Activated CD8-positive, alpha-beta T cell treated with anti-CD3 and anti-CD28 coated beads for 36 hours (primary cell): ENCODE results near the gene PSME2. TPM values are rescaled to one million over a fixed set of nuclear protein-coding genes. Genes with fewer than 3 reads are reported as not detected.
A peak's percentile ranks its signal among the peaks of the same experiment; 100 is the strongest.

Experiments
- ATAC-seq: fragments of 200-7000 bp; cut with Tn5 transposase; one replicate; pipeline ENCODE4 v1.10.0; 2021; ENCODE audit warnings: mild to moderate bottlenecking, moderate library complexity
- CTCF ChIA-PET: fragments of 350-600 bp; sonication (Branson Sonifier 250); formaldehyde crosslinking; loops from one replicate; lab custom pipeline; 2021; ENCODE audit warnings: antibody characterized with exemption; lab: Charles Lee
- POLR2A ChIA-PET: fragments of 350-600 bp; sonication (Branson Sonifier 250); formaldehyde crosslinking; loops from one replicate; lab custom pipeline; 2021; ENCODE audit warnings: antibody characterized with exemption; lab: Charles Lee
- DNase-seq: peaks from one replicate; pipeline ENCODE4 v3.0.0-alpha.2; 2020
- H3K27ac Mint-ChIP-seq: one replicate; pipeline ENCODE4 v1.8.0; 2021; ENCODE audit warnings: mild to moderate bottlenecking, mixed read lengths
- H3K27me3 Mint-ChIP-seq: one replicate; pipeline ENCODE4 v1.8.0; 2021; ENCODE audit warnings: mixed read lengths
- H3K36me3 Mint-ChIP-seq: one replicate; pipeline ENCODE4 v1.8.0; 2021; ENCODE audit warnings: low read depth, mixed read lengths
- H3K4me1 Mint-ChIP-seq: one replicate; pipeline ENCODE4 v1.8.0; 2021; ENCODE audit warnings: low read depth, mixed read lengths
- H3K4me3 Mint-ChIP-seq: one replicate; pipeline ENCODE4 v1.8.0; 2021; ENCODE audit warnings: mild to moderate bottlenecking, moderate library complexity, mixed read lengths
- H3K9me3 Mint-ChIP-seq: one replicate; pipeline ENCODE4 v1.8.0; 2021; ENCODE audit warnings: mixed read lengths
- CTCF ChIP-seq: fragments of 200-600 bp; IDR thresholded peaks from one replicate; pipeline ENCODE4 v1.8.0; 2022; ENCODE audit warnings: antibody characterized with exemption, mild to moderate bottlenecking
- intact Hi-C: fragments of 100-400 bp; cut with micrococcal nuclease; formaldehyde crosslinking; loops from one replicate; pipeline ENCODE4 v1.10.0; 2022
- total RNA-seq, 2 experiments: library from RNA; stranded (reverse); gene quantifications; one replicate each; pipeline ENCODE4 v1.2.3, GENCODE V29; 2021

PSME2 gene, protein sequence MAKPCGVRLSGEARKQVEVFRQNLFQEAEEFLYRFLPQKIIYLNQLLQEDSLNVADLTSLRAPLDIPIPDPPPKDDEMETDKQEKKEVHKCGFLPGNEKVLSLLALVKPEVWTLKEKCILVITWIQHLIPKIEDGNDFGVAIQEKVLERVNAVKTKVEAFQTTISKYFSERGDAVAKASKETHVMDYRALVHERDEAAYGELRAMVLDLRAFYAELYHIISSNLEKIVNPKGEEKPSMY
- total RNA-seq = 100 to 1,000 TPM; 440 TPM

DNA sequence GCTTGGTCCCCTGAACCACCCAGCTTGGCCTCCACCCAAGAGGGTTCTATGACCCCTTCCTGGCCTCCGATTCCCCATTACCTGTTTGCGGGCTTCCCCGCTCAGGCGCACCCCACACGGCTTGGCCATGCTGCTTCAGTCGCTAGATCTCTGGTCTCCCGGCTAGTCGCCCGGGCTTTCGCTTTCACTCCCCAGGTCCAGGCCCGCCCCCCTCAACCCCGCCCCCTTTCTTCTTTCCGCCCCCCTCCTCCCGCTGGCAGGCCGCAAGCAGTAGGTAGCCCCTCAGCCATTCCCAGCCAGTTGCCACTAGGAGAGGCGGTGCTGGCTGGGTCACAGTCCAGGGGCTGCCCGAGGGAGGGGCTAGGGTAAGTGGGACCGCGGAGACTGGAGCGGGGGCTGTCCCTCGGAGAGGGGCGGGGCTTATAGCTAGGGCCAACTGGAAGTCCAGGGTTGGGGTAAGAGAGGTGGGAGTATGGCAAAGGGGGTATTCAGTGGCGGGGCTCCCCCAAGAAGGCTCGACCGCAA, at the start of gene PSME2:
Gene PSME2 (minus strand): TSS at position 158 of the 525 bp plus-strand sequence. CDS start 29 bp downstream, at position 129.
- H3K27me3 Mint-ChIP-seq = no peaks in the 10 kb centered on the region
- ATAC-seq (peak; percentile 81), DNase-seq (peak; percentile 97)
- H3K4me1 Mint-ChIP-seq = peaks cover 60% of the 10 kb centered on the region
- intact Hi-C loops = no loop called here
- TF ChIP-seq CTCF = no peak
- ChIA-PET CTCF (interaction anchor here (0.9 to 8.0 kb wide), 12 partner anchors 9 to 161 kb away, joined by 3 to 91 read pairs (median 6); partner anchors contain the start of genes CIDEB, DCAF11, IRF9 and NRL), POLR2A (interaction anchor here (0.6 to 10.7 kb wide), 17 partner anchors 9 to 590 kb away, joined by 3 to 178 read pairs (median 5); partner anchors contain the start of genes CHMP4A, DCAF11, IPO4 and IRF9)
- peak within 1 kb of the TSS; percentile 98 for H3K27ac Mint-ChIP-seq
- peak within 1 kb of the TSS; percentile 89 for H3K4me3 Mint-ChIP-seq
- no peaks in the 10 kb centered on the region for H3K9me3 Mint-ChIP-seq
- peaks cover 67% of the 10 kb centered on the region for H3K36me3 Mint-ChIP-seq

DNA sequence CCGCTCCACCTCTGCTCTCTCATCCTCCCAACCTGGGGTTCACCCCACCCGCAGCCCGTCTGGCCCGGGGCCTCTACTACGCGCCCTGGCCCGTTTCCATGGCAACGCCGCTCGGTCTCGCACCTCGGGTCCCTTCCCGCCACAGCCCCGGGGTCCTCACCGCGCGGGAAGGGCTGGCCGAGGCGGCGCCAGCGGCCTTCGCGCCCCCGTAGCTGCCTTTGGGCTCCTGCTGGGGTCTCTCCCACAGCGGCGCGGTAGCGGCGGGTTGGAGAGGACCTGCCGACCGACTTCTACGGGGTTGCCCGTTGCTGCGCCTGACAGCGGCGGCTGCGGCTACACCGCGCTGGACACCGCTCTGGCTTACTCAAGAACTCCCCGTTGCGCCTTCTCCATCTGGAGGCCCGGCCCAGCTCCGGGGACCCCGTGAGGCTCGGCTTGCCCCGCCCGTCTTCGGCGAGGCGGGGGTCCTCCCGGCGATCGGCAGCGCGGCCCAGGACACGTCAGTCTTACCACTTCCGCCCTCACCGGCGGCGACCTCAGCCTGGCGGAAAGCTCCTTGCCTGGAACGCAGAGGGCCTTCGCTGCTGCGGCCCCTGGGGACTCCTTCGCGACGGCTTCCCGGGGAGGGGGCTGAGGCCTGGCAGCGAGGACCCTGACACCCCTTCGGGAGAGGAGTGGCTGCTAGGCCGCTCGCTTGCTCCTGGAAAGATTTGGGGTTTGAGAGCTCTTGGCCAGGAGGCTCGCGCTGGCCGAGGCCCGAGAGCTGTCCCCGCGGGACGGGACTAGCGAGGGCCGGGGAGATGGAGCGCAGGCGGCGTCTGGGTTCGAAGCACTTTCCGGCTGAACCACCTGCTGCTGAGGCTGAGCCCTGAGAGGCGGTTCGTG, 49.0 kb upstream of the PSME2 start, which contains the start of gene TM9SF1:
Gene TM9SF1 (minus strand): TSS at position 256 of the 885 bp plus-strand sequence. CDS start 422 bp downstream, outside the sequence.
- TF ChIP-seq CTCF = no peak
- peak; percentile 91 for DNase-seq
- peak within 1 kb of the TSS; percentile 98 for H3K27ac Mint-ChIP-seq
- no peaks in the 10 kb centered on the region for H3K27me3 Mint-ChIP-seq
- CTCF ChIA-PET = interaction anchor here (0.9 to 3.8 kb wide), 10 partner anchors 10 to 113 kb away, joined by 3 to 15 read pairs (median 4); partner anchors contain the start of genes CHMP4A, CIDEB, DHRS1 and IRF9
- peaks cover 54% of the 10 kb centered on the region for H3K36me3 Mint-ChIP-seq
- peaks cover 4% of the 10 kb centered on the region for H3K9me3 Mint-ChIP-seq
- POLR2A ChIA-PET = interaction anchor here (0.5 to 4.1 kb wide), 28 partner anchors 9 to 235 kb away, joined by 3 to 58 read pairs (median 4); partner anchors contain the start of genes CBLN3, CHMP4A, CIDEB and DHRS1
- intact Hi-C loops = no loop called here
- peak; percentile 90 for ATAC-seq
- peak within 1 kb of the TSS; percentile 95 for H3K4me3 Mint-ChIP-seq
- peaks cover 50% of the 10 kb centered on the region for H3K4me1 Mint-ChIP-seq

DNA sequence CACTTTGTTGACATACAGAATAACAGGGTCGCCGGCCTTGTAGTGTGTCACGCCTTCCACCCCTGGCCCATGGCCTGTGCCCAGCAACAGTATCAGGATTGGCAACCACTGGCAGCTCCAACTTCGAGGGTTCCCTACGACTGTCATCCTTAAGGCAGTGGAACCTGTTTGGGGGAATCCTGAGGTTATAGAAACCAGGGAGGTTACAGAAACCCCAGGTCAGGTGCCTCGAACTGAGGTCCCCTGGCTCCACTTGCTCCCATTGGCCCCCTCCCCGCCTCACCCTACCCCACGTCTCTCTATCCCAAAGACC, 48.4 kb upstream of the PSME2 start:
- intact Hi-C loops = no loop called here
- POLR2A ChIA-PET = interaction anchor here (0.9 to 4.1 kb wide), 20 partner anchors 9 to 235 kb away, joined by 3 to 58 read pairs (median 6); partner anchors contain the start of genes CBLN3, CHMP4A, DHRS1 and EMC9
- ATAC-seq (no peak), DNase-seq (no peak)
- peak overlapping the region; percentile 98 for H3K27ac Mint-ChIP-seq
- peaks cover 51% of the 10 kb centered on the region for H3K4me1 Mint-ChIP-seq
- TF ChIP-seq CTCF = no peak
- no peaks in the 10 kb centered on the region for H3K27me3 Mint-ChIP-seq
- H3K4me3 Mint-ChIP-seq = peak overlapping the region; percentile 95
- peaks cover 4% of the 10 kb centered on the region for H3K9me3 Mint-ChIP-seq
- CTCF ChIA-PET = interaction anchor here (1.0 to 3.8 kb wide), 6 partner anchors 9 to 113 kb away, joined by 3 to 15 read pairs (median 9); partner anchors contain the start of genes CIDEB, DHRS1, IRF9 and NOP9
- H3K36me3 Mint-ChIP-seq = peaks cover 49% of the 10 kb centered on the region

DNA sequence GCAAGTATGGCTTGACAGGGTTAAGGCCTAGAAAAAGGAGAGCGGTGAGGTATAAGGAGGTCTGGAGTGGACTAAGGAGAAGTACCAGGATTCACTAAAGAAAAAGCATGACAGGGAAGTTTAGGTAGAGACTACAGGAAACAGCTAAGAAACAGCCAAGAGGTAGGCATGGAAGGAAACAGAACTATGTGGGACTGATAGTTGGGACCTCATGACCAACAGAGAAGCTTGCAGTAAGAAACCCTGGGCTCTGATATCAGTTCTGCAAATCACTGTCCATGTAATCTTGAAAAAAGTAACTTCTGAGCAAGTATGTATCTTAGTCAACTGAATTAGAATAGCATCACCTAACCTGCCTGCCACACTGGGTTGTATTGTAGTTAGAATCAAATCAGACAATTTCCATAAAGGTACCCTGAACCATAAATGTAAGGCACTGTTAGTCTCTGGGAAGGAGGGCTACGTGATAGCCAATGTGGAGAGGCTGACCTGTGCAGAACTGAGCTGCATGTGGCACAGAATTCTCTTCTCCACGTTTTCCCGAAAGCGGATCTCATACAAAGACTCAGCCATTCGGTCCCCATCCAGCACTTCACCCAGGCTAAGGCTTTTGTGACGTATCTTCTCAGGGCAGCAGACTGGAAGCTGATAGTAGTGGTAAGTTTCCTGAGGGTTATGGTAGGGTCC, 47.9 kb upstream of the PSME2 start:
- Mint-ChIP-seq H3K36me3 (peaks cover 45% of the 10 kb centered on the region), H3K9me3 (peaks cover 4% of the 10 kb centered on the region)

More for the DNA sequence above, 47.9 kb upstream of the PSME2 start:
- Mint-ChIP-seq H3K27me3 (no peaks in the 10 kb centered on the region), H3K4me1 (peaks cover 51% of the 10 kb centered on the region), H3K4me3 (peak overlapping the region; percentile 95), H3K27ac (peak overlapping the region; percentile 98)
- intact Hi-C loops = no loop called here
- ChIA-PET CTCF (interaction anchor here (1.0 to 3.8 kb wide), 6 partner anchors 9 to 114 kb away, joined by 3 to 15 read pairs (median 9); partner anchors contain the start of genes CIDEB, IRF9 and RABGGTA), POLR2A (interaction anchor here (0.9 to 4.1 kb wide), 20 partner anchors 8 to 236 kb away, joined by 3 to 58 read pairs (median 4); partner anchors contain the start of genes CBLN3, CHMP4A, DHRS1 and EMC9)
- no peak for TF ChIP-seq CTCF
- ATAC-seq (no peak), DNase-seq (no peak)
